HG02588 (cell line): ENCODE results near the gene CYB5R4.

ENCODE experiments used
- ATAC-seq: cut with Tn5 transposase; IDR thresholded peaks from one replicate; pipeline ENCODE4 v1.9.1; 2021; ENCODE audit warnings: mild to moderate bottlenecking, moderate library complexity; ENCODE audit not compliant: unreplicated experiment

The CYB5R4 gene

GRCh38 chr6:83859410-83860358 is at the start of gene CYB5R4:
TSS of gene CYB5R4 (plus strand) at chr6:83859689. CDS start at chr6:83859783, 94 bp downstream.
- peak; percentile 99 for ATAC-seq

GRCh38 chr6:83812595-83812994 is 46.9 kb upstream of the CYB5R4 start:
- no peak for ATAC-seq

- no peak for ATAC-seq
These were observed 43.7 kb upstream of the CYB5R4 start for GRCh38 chr6:83815631-83816272.

GRCh38 chr6:83822629-83823169 is 36.8 kb upstream of the CYB5R4 start:
- ATAC-seq, result no peak

- no peak for ATAC-seq
These were observed 35.1 kb upstream of the CYB5R4 start for GRCh38 chr6:83824388-83824801.

- no peak for ATAC-seq
These were observed 34.7 kb upstream of the CYB5R4 start for GRCh38 chr6:83824831-83825230.

GRCh38 chr6:83827050-83827449 is 32.4 kb upstream of the CYB5R4 start:
- no peak for ATAC-seq

- no peak for ATAC-seq
These were observed 20.8 kb upstream of the CYB5R4 start for GRCh38 chr6:83838727-83839126.

- ATAC-seq, result no peak
These were observed 15.3 kb upstream of the CYB5R4 start for GRCh38 chr6:83844170-83844569.

- no peak for ATAC-seq
These were observed 13.2 kb upstream of the CYB5R4 start for GRCh38 chr6:83846291-83846690.

GRCh38 chr6:83847179-83847578 is 12.3 kb upstream of the CYB5R4 start:
- peak; percentile 90 for ATAC-seq

- no peak for ATAC-seq
These were observed 10.4 kb upstream of the CYB5R4 start for GRCh38 chr6:83849127-83849526.

GRCh38 chr6:83849610-83850009 is 9.9 kb upstream of the CYB5R4 start:
- no peak for ATAC-seq

GRCh38 chr6:83852528-83853177 is 6.8 kb upstream of the CYB5R4 start:
- no peak for ATAC-seq

GRCh38 chr6:83853178-83854000 is 6.1 kb upstream of the CYB5R4 start, which contains the start of gene RIPPLY2:
TSS of gene RIPPLY2 (plus strand) at chr6:83853360. CDS start at chr6:83853417, 57 bp downstream.
- ATAC-seq, result peak; percentile 58

GRCh38 chr6:83854001-83854501 is 5.4 kb upstream of the CYB5R4 start:
- no peak for ATAC-seq

GRCh38 chr6:83854766-83855165 is 4.7 kb upstream of the CYB5R4 start:
- ATAC-seq, result no peak

- ATAC-seq, result no peak
These were observed 868 bp downstream of the CYB5R4 start for GRCh38 chr6:83860359-83860755.

GRCh38 chr6:83860782-83861495 is 1.4 kb downstream of the CYB5R4 start:
- no peak for ATAC-seq
